HCT116 (cell line): ENCODE measurements around the gene CHID1. TPM values are rescaled to one million over a fixed set of nuclear protein-coding genes. Genes with fewer than 3 reads are reported as not detected.
A peak's percentile ranks its signal among the peaks of the same experiment; 100 is the strongest.

Source experiments
- ATAC-seq: fragments of 200-7000 bp; cut with Tn5 transposase; 2 replicates; pipeline ENCODE4 v1.9.1; 2020; ENCODE audit warnings: mild to moderate bottlenecking, moderate library complexity
- BruUV-seq: library from RNA; stranded (reverse); fragments of 400-500 nt; replicated peaks from 2 replicates; lab custom pipeline; 2021; lab: Mats Ljungman, UMichigan
- CTCF ChIA-PET: fragments of 300-600 bp; sonication (Branson Sonifier 250); formaldehyde crosslinking; loops from one replicate; lab custom pipeline; 2021; ENCODE audit warnings: antibody characterized with exemption; lab: Charles Lee
- POLR2A ChIA-PET: fragments of 300-600, 350-600 bp; sonication (Branson Sonifier 250); formaldehyde crosslinking; loops from one replicate; lab custom pipeline; 2021; ENCODE audit warnings: antibody characterized with exemption; lab: Charles Lee
- RAD21 ChIA-PET, 2 experiments: fragments of 300-600 bp; sonication (Branson Sonifier 250); formaldehyde crosslinking; loops; one replicate each; lab custom pipeline; 2023; ENCODE audit warnings: low total read pairs in 2 of 2; ENCODE audit not compliant: uncharacterized antibody in 2 of 2, unreplicated experiment in 2 of 2, low non-redundant PET in 1 of 2; lab: Charles Lee
- DNase-seq: peaks from one replicate; pipeline ENCODE4 v3.0.0-alpha.2; 2010; ENCODE audit warnings: low read depth, low spot score
- H2AFZ ChIP-seq: fragments of 200-600 bp; shearing (Covaris generic), sonication (generic); 2 replicates; pipeline ENCODE4 v1.6.1; 2017; ENCODE audit warnings: low read depth, mixed run types, mixed read lengths, antibody characterized with exemption, low read length; ENCODE audit not compliant: poor library complexity, severe bottlenecking
- H3K27ac ChIP-seq: 2 replicates; pipeline ENCODE4 v1.5.1; 2012; ENCODE audit warnings: low read depth, low read length
- H3K27me3 ChIP-seq: fragments of 200-600 bp; sonication (generic); 2 replicates; pipeline ENCODE4 v1.6.1; 2016; ENCODE audit warnings: mixed run types, low read length, mixed read lengths; ENCODE audit not compliant: insufficient read depth
- H3K36me3 ChIP-seq, 2 experiments: fragments of 200-500 bp in 1 of 2; fragments of 200-600 bp in 1 of 2; sonication (Bioruptor generic) in 1 of 2; sonication (generic) in 1 of 2; 2 replicates each; pipeline versions ENCODE4 v1.5.1 to v1.6.1; 2014 to 2016; ENCODE audit warnings: low read length in 2 of 2, inconsistent platforms in 1 of 2, mixed read lengths in 1 of 2, mixed run types in 1 of 2; ENCODE audit not compliant: insufficient read depth in 2 of 2, control insufficient read depth in 1 of 2
- H3K4me1 ChIP-seq, 2 experiments: fragments of 200-600 bp in 1 of 2; sonication (generic) in 1 of 2; 2 replicates each; pipeline versions ENCODE4 v1.5.1 to v1.6.1; 2012 to 2017; ENCODE audit warnings: low read length in 2 of 2, inconsistent platforms in 1 of 2, mild to moderate bottlenecking in 1 of 2, mixed read lengths in 1 of 2, mixed run types in 1 of 2, moderate library complexity in 1 of 2; ENCODE audit not compliant: insufficient read depth in 2 of 2, control insufficient read depth in 1 of 2
- H3K4me2 ChIP-seq: fragments of 200-600 bp; sonication (generic); 2 replicates; pipeline ENCODE4 v1.6.1; 2017; ENCODE audit warnings: mixed run types, low read length, mixed read lengths
- H3K4me3 ChIP-seq, 2 experiments: fragments of 200-600 bp in 1 of 2; sonication (generic) in 1 of 2; replicated peaks in 1 of 2; 2 replicates each; pipeline ENCODE4 v1.5.1; 2011 to 2016; ENCODE audit warnings: low read length in 2 of 2, control low read depth in 1 of 2, low read depth in 1 of 2, mild to moderate bottlenecking in 1 of 2, mixed read lengths in 1 of 2, mixed run types in 1 of 2
- H3K79me2 ChIP-seq: fragments of 200-600 bp; sonication (generic); 2 replicates; pipeline ENCODE4 v1.6.1; 2017; ENCODE audit warnings: mild to moderate bottlenecking, mixed run types, low read length, moderate library complexity, mixed read lengths; ENCODE audit not compliant: insufficient read depth
- H3K9ac ChIP-seq: fragments of 200-600 bp; sonication (generic); 2 replicates; pipeline ENCODE4 v1.6.1; 2016; ENCODE audit warnings: low read length, mixed read lengths
- H3K9me2 ChIP-seq: fragments of 200-600 bp; sonication (generic), shearing (Covaris generic); 2 replicates; pipeline ENCODE4 v1.6.1; 2017; ENCODE audit warnings: mixed run types, mild to moderate bottlenecking, moderate library complexity; ENCODE audit not compliant: insufficient read depth
- H3K9me3 ChIP-seq, 2 experiments: fragments of 200-500 bp in 1 of 2; fragments of 200-600 bp in 1 of 2; sonication (Bioruptor generic) in 1 of 2; sonication (generic) in 1 of 2; 2 replicates each; pipeline ENCODE4 v1.6.1; 2014 to 2017; ENCODE audit warnings: low read length in 2 of 2, mixed read lengths in 2 of 2, inconsistent platforms in 1 of 2, low read depth in 1 of 2, mild to moderate bottlenecking in 1 of 2, mixed run types in 1 of 2, moderate library complexity in 1 of 2; ENCODE audit not compliant: control insufficient read depth in 1 of 2, insufficient read depth in 1 of 2
- H4K20me1 ChIP-seq: fragments of 200-600 bp; sonication (generic), shearing (Covaris generic); 2 replicates; pipeline ENCODE4 v1.6.1; 2017; ENCODE audit warnings: mixed run types, mild to moderate bottlenecking, moderate library complexity; ENCODE audit not compliant: insufficient read depth
- CBX3 ChIP-seq: IDR thresholded peaks from 2 replicates; pipeline ENCODE4 v1.6.1; 2012; ENCODE audit warnings: low read depth
- EGR1 ChIP-seq: IDR thresholded peaks from 2 replicates; pipeline ENCODE4 v1.6.1; 2012; ENCODE audit warnings: low read depth
- EZH2 ChIP-seq: fragments of 200-600 bp; sonication (generic); IDR thresholded peaks from 2 replicates; pipeline ENCODE4 v1.6.1; 2017; ENCODE audit warnings: antibody characterized with exemption, mixed run types
- EZH2phosphoT487 ChIP-seq: fragments of 200-600 bp; IDR thresholded peaks from 2 replicates; pipeline ENCODE4 v1.6.1; 2018; ENCODE audit warnings: antibody characterized with exemption, borderline replicate concordance
- POLR2AphosphoS5 ChIP-seq: IDR thresholded peaks from 2 replicates; pipeline ENCODE4 v1.6.1; 2011; ENCODE audit warnings: mild to moderate bottlenecking, low read depth, low read length, moderate library complexity
- RAD21 ChIP-seq: IDR thresholded peaks from 2 replicates; pipeline ENCODE4 v1.6.1; 2012; ENCODE audit warnings: low read depth, mild to moderate bottlenecking
- SIN3A ChIP-seq: IDR thresholded peaks from 2 replicates; pipeline ENCODE4 v1.6.1; 2012; ENCODE audit warnings: low read depth
- SP1 ChIP-seq: IDR thresholded peaks from 2 replicates; pipeline ENCODE4 v1.6.1; 2012; ENCODE audit warnings: low read depth
- ZNF274 ChIP-seq: fragments of 200-500 bp; sonication (Bioruptor generic); IDR thresholded peaks from 2 replicates; pipeline ENCODE4 v1.6.1; 2014; ENCODE audit warnings: mild to moderate bottlenecking, low read depth, low read length, inconsistent platforms
- intact Hi-C: fragments of 100-400 bp; cut with micrococcal nuclease; formaldehyde crosslinking; loops from 2 replicates; pipeline ENCODE4 v1.10.0; 2022
- total RNA-seq: library from RNA; stranded (reverse); gene quantifications from one replicate; pipeline ENCODE4 v1.2.1, GENCODE V29; 2021; ENCODE audit not compliant: unreplicated experiment
- TF ChIP-seq, protein P1 (sequence below): IDR thresholded peaks from 2 replicates; pipeline ENCODE4 v1.6.1; 2011; ENCODE audit warnings: mild to moderate bottlenecking, low read length, moderate library complexity; ENCODE audit not compliant: insufficient replicate concordance; ENCODE audit errors: extremely low read depth
- TF ChIP-seq, protein P2 (sequence below): IDR thresholded peaks from 2 replicates; pipeline ENCODE4 v1.6.1; 2012
- TF ChIP-seq, protein P3 (sequence below): IDR thresholded peaks from 2 replicates; pipeline ENCODE4 v1.6.1; 2012

CHID1 gene
- total RNA-seq, 1 experiment from 2014 or later: 102 TPM

DNA sequence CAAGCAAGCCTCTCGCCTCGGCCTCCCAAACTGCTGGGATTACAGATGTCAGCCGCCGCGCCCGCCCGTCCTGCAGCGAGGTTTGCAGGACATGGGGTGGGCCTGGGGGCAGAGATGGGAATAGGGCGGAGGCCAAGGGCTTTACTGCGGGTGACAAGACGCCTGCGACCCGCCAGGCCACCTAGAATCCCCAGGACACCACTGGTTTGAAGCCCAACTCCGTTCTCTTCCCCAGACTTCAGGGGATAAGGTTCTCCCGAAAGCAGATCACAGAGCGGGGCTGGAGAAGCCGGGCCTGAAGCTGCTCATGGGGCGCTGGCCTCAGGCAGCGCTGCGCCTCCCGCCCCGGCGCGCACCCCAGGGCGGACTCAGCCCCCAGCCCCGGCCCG is 68.6 kb downstream of the CHID1 start:
- DNase-seq (no peak), ATAC-seq (peak; percentile 0; the same call in 1 of the 2 replicates)
- ChIA-PET POLR2A (interaction anchor here (1.2 to 1.3 kb wide), 2 partner anchors 11 to 22 kb away, joined by 3 to 6 read pairs; no protein-coding TSS in a partner anchor), CTCF (no interaction called here), RAD21 (no interaction called here)
- peak overlapping the region; percentile 97 for H3K27ac ChIP-seq
- H3K9me3 ChIP-seq: no peaks in the 10 kb centered on the region
- no peak overlapping the region for H2AFZ ChIP-seq
- no peaks in the 10 kb centered on the region for H3K27me3 ChIP-seq
- peaks cover 62% of the 10 kb centered on the region for H3K79me2 ChIP-seq
- peak overlapping the region; percentile 66 to 98 for H3K4me3 ChIP-seq
- peak overlapping the region; percentile 99 for H3K9ac ChIP-seq
- H4K20me1 ChIP-seq: peaks cover 17% of the 10 kb centered on the region; the same call in 1 of the 2 replicates
- BruUV-seq: no TSS peak
- intact Hi-C loops: loop anchor here (5.0 kb wide), 1 partner anchor 35 kb away; the partner anchor contains the start of genes PIDD1 and RPLP2
- peak overlapping the region; percentile 92 for H3K4me2 ChIP-seq
- no peaks in the 10 kb centered on the region for H3K9me2 ChIP-seq
- peaks cover 42 to 76% of the 10 kb centered on the region in 2 experiments for H3K4me1 ChIP-seq
- TF ChIP-seq, protein P1, sequence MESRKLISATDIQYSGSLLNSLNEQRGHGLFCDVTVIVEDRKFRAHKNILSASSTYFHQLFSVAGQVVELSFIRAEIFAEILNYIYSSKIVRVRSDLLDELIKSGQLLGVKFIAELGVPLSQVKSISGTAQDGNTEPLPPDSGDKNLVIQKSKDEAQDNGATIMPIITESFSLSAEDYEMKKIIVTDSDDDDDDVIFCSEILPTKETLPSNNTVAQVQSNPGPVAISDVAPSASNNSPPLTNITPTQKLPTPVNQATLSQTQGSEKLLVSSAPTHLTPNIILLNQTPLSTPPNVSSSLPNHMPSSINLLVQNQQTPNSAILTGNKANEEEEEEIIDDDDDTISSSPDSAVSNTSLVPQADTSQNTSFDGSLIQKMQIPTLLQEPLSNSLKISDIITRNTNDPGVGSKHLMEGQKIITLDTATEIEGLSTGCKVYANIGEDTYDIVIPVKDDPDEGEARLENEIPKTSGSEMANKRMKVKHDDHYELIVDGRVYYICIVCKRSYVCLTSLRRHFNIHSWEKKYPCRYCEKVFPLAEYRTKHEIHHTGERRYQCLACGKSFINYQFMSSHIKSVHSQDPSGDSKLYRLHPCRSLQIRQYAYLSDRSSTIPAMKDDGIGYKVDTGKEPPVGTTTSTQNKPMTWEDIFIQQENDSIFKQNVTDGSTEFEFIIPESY: no peak
- TF ChIP-seq POLR2AphosphoS5 (no peak), EGR1 (no peak), CBX3 (no peak), SP1 (no peak), RAD21 (no peak), SIN3A (no peak), EZH2 (no peak), EZH2phosphoT487 (no peak), ZNF274 (no peak)
- TF ChIP-seq, protein P2, sequence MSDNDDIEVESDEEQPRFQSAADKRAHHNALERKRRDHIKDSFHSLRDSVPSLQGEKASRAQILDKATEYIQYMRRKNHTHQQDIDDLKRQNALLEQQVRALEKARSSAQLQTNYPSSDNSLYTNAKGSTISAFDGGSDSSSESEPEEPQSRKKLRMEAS: no peak
- TF ChIP-seq, protein P3, sequence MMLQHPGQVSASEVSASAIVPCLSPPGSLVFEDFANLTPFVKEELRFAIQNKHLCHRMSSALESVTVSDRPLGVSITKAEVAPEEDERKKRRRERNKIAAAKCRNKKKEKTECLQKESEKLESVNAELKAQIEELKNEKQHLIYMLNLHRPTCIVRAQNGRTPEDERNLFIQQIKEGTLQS: no peak
- peaks cover 3 to 35% of the 10 kb centered on the region in 2 experiments; a peak in 3 of 4 replicates for H3K36me3 ChIP-seq
